Fibroblast of villous mesenchyme (primary cell): Measurements from ENCODE around the gene AMH. TPM values are rescaled to one million over a fixed set of nuclear protein-coding genes. Genes with fewer than 3 reads are reported as not detected.

Source experiments
- DNase-seq: peaks from one replicate; pipeline ENCODE4 v3.0.0-alpha.2; 2010; ENCODE audit warnings: low read depth
- H3K4me3 ChIP-seq: 2 replicates; pipeline ENCODE4 v1.5.1; 2011; ENCODE audit warnings: low read depth, mild to moderate bottlenecking, low read length
- total RNA-seq: library from RNA; depleted of rRNA; stranded (reverse); fragments of >200 nt; gene quantifications from 2 replicates; pipeline ENCODE4 v1.2.3, GENCODE V29; 2012
- TF ChIP-seq, protein P1 (sequence below): IDR thresholded peaks from 2 replicates; pipeline ENCODE4 v1.5.1; 2012; ENCODE audit warnings: low read depth, mild to moderate bottlenecking, low read length; ENCODE audit not compliant: insufficient read depth

AMH gene
- total RNA-seq, 1 donor = 1.3 TPM

GRCh38 chr19:2249880-2250765 is 1.0 kb downstream of the AMH start:
- no peak overlapping the region for H3K4me3 ChIP-seq
- TF ChIP-seq, protein P1, sequence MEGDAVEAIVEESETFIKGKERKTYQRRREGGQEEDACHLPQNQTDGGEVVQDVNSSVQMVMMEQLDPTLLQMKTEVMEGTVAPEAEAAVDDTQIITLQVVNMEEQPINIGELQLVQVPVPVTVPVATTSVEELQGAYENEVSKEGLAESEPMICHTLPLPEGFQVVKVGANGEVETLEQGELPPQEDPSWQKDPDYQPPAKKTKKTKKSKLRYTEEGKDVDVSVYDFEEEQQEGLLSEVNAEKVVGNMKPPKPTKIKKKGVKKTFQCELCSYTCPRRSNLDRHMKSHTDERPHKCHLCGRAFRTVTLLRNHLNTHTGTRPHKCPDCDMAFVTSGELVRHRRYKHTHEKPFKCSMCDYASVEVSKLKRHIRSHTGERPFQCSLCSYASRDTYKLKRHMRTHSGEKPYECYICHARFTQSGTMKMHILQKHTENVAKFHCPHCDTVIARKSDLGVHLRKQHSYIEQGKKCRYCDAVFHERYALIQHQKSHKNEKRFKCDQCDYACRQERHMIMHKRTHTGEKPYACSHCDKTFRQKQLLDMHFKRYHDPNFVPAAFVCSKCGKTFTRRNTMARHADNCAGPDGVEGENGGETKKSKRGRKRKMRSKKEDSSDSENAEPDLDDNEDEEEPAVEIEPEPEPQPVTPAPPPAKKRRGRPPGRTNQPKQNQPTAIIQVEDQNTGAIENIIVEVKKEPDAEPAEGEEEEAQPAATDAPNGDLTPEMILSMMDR = no peak
- DNase-seq = no peak

GRCh38 chr19:2250766-2251105 is 1.6 kb downstream of the AMH start:
- no peak for DNase-seq
- TF ChIP-seq, protein P1 = no peak
- H3K4me3 ChIP-seq = no peak overlapping the region

DNA sequence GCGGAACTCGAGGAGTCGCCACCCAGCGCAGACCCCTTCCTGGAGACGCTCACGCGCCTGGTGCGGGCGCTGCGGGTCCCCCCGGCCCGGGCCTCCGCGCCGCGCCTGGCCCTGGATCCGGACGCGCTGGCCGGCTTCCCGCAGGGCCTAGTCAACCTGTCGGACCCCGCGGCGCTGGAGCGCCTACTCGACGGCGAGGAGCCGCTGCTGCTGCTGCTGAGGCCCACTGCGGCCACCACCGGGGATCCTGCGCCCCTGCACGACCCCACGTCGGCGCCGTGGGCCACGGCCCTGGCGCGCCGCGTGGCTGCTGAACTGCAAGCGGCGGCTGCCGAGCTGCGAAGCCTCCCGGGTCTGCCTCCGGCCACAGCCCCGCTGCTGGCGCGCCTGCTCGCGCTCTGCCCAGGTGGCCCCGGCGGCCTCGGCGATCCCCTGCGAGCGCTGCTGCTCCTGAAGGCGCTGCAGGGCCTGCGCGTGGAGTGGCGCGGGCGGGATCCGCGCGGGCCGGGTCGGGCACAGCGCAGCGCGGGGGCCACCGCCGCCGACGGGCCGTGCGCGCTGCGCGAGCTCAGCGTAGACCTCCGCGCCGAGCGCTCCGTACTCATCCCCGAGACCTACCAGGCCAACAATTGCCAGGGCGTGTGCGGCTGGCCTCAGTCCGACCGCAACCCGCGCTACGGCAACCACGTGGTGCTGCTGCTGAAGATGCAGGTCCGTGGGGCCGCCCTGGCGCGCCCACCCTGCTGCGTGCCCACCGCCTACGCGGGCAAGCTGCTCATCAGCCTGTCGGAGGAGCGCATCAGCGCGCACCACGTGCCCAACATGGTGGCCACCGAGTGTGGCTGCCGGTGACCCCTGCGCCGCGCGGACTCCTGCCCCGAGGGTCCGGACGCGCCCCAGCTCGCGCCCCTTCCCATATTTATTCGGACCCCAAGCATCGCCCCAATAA is 2.3 kb downstream of the AMH start:
- TF ChIP-seq, protein P1 = no peak
- no peak for DNase-seq
- H3K4me3 ChIP-seq = no peak overlapping the region

- TF ChIP-seq, protein P1 = no peak
- no peak overlapping the region for H3K4me3 ChIP-seq
- DNase-seq = no peak
Measured at GRCh38 chr19:2252055-2252796, 3.1 kb downstream of the AMH start.

- H3K4me3 ChIP-seq = no peak overlapping the region
- TF ChIP-seq, protein P1 = no peak
- DNase-seq = no peak
Measured at GRCh38 chr19:2252797-2253105, 3.6 kb downstream of the AMH start.
